ENCODE results near the gene CIT.

GRCh38 chr12:119718141-119718540 is 159.0 kb downstream of the CIT start:
- TF ChIP-seq ZNF292 (tag by site-specific recombination; IDR thresholded peaks at IDR 0.05; ENCODE audit: borderline replicate concordance, low read depth), result no peak
- TF ChIP-seq CTCF (tag by site-specific recombination; IDR thresholded peaks at IDR 0.05), result no peak
- TF ChIP-seq ZNF184 (tag by site-specific recombination; IDR thresholded peaks at IDR 0.05), result no peak
- TF ChIP-seq ZBTB7A (tag by site-specific recombination; IDR thresholded peaks at IDR 0.05; ENCODE audit: low read depth), result no peak
- TF ChIP-seq ZNF521 (tag by site-specific recombination; IDR thresholded peaks at IDR 0.05), result no peak
- TF ChIP-seq ZNF175 (tag by site-specific recombination; IDR thresholded peaks at IDR 0.05), result no peak
- TF ChIP-seq ZBTB8A (tag by site-specific recombination; IDR thresholded peaks at IDR 0.05), result no peak
